ENCODE results near the gene RASD2.

DNA sequence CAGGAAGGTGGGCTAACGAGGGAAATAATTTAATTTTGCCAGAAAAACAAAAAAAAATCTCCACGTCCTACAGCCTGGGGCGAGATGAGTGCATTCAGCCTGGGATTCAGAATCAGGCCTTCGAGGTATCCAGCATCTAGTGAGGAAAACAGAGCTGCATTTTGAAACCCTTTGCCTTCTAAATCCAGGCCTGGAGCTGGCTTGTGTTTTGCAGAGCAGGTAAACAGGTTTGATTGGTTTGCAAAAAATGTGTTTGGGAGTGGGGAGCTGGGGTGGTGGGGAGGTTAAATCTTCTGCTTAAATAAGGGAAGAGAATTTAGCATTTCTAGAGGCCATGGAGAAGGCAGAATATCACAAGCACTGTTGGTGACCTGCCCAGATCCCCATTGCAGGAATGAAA, 29.7 kb upstream of the RASD2 start:
- TF ChIP-seq, protein P1, sequence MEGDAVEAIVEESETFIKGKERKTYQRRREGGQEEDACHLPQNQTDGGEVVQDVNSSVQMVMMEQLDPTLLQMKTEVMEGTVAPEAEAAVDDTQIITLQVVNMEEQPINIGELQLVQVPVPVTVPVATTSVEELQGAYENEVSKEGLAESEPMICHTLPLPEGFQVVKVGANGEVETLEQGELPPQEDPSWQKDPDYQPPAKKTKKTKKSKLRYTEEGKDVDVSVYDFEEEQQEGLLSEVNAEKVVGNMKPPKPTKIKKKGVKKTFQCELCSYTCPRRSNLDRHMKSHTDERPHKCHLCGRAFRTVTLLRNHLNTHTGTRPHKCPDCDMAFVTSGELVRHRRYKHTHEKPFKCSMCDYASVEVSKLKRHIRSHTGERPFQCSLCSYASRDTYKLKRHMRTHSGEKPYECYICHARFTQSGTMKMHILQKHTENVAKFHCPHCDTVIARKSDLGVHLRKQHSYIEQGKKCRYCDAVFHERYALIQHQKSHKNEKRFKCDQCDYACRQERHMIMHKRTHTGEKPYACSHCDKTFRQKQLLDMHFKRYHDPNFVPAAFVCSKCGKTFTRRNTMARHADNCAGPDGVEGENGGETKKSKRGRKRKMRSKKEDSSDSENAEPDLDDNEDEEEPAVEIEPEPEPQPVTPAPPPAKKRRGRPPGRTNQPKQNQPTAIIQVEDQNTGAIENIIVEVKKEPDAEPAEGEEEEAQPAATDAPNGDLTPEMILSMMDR (IDR thresholded peaks at IDR 0.05 in 4 of 5, conservative IDR thresholded peaks at IDR 0.05 in 1 of 5) = no peak
- TF ChIP-seq POLR2A (IDR thresholded peaks at IDR 0.05) = no peak

Data from gastrocnemius medialis (tissue), 4 donors.